Stimulated activated CD4-positive, alpha-beta T cell treated with anti-CD3 and anti-CD28 coated beads, Interleukin-12 subunit alpha, Interleukin-12 subunit beta, amount 100 ng/mL, for 24 hours (primary cell): ENCODE data around the gene FBXO31.
A peak's percentile ranks its signal among the peaks of the same experiment; 100 is the strongest.

Source experiments
- DNase-seq, 2 experiments: peaks; one replicate each; pipeline ENCODE4 v3.0.0-alpha.2; 2020; ENCODE audit warnings: low read depth in 2 of 2

Gene FBXO31, protein sequence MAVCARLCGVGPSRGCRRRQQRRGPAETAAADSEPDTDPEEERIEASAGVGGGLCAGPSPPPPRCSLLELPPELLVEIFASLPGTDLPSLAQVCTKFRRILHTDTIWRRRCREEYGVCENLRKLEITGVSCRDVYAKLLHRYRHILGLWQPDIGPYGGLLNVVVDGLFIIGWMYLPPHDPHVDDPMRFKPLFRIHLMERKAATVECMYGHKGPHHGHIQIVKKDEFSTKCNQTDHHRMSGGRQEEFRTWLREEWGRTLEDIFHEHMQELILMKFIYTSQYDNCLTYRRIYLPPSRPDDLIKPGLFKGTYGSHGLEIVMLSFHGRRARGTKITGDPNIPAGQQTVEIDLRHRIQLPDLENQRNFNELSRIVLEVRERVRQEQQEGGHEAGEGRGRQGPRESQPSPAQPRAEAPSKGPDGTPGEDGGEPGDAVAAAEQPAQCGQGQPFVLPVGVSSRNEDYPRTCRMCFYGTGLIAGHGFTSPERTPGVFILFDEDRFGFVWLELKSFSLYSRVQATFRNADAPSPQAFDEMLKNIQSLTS

DNA sequence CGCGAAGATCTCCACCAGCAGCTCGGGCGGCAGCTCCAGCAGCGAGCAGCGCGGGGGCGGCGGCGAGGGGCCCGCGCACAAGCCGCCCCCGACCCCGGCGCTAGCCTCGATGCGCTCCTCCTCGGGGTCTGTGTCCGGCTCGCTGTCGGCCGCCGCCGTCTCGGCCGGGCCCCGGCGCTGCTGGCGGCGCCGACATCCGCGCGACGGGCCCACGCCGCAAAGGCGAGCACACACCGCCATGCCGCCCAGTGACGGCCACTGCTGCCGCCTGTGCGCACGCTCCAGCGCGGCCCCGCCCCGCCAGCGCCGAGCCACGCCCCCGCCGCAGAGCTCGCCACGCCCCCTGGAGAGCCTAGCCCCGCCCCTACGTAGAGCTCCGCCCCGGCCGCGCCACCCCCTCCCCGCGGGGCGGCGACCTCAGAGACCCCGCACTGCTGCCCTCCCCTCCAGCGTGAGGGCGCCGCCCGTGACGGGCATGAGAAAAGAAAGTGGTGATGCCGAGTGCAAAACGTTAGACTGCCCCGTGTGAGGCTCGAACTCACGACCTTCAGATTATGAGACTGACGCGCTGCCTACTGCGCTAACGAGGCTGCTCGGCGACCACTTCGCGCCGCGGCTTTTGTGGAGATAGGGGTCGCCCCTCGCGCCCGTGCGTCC, at the start of gene FBXO31:
TSS of gene FBXO31 (minus strand) at position 272 of the 657 bp plus-strand sequence. CDS start at position 240, 32 bp downstream.
- DNase-seq: peak; percentile 87 to 89

GRCh38 chr16:87432330-87432915, 48.8 kb upstream of the FBXO31 start:
- no peak for DNase-seq

DNA sequence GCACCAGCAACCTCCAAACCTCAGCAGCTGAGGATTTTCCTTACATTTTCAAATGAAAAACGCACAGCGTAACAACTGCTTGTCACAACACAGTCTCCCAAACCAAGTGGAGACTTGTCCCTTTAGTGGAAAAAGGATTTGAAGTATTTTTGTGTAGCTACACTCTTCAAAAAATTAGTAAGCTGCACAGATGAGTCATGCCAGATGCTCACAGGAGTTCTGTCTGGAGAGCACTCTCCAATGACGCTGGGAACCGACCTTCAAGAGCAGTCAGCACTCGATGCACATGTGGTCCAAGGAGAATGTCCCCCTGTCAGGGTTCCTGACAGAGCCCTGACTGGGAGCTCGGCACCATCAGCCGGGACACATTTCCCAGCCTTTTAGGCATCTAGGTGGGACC, 48.4 kb upstream of the FBXO31 start:
- DNase-seq: no peak

DNA sequence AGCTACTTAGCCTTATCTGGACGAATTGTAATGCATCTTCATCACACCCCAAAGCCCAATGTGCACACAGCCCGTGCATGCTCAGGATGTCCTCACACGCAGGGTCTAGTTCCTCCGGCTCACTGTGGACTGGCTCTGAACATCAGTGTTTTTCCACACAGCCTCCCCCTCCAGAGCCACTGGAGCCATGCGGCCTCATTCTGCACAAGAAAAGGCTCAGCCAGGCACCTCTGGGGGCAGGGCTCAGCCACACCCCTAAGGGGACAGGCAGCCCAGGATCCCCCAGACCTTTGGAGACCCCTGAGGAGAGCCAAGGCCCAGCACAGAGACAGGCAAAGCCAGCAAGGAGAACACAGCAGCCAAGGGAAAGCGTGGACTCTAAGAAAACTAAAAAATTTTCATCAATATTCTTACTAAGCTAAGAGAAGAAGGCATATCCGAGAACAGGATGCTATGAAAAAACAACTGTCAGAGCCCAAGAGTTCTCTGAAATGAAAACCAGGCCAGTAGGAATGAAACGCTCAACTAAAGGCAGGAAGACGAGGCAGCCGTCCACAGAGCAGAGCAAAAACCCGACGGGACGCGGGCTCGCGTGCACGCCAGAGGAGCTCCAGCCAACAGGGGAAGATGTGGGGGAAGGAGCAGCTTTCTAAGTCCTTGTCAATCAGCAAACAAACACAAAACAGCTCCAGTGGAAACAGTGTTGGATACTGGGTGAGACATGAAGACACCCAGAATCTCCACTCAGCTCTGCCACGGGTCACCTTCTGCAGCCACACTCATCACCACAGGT, 43.0 kb upstream of the FBXO31 start:
- no peak for DNase-seq

GRCh38 chr16:87425941-87426340, 42.4 kb upstream of the FBXO31 start:
- DNase-seq: no peak

GRCh38 chr16:87424266-87424665, 40.7 kb upstream of the FBXO31 start:
- DNase-seq: no peak

DNA sequence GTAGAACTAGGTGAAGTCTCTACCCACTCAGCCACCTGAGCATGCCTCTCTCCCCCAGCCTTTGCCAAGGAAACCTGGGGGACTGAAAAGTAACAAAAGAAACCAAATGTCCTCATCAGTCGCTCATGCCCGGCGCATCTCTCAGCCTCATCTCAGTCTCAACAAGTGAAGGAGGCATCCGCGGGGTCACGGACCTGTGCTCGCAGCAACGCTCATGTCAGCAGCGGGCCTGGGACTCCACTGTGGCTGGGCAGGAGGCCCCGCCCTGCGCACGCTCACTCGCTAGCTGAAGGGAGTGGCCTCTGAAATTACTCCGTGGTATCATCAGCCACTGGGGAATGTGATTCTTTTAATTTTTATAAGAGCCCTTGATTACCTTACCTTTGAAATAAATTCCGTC, 39.9 kb upstream of the FBXO31 start:
- no peak for DNase-seq

DNA sequence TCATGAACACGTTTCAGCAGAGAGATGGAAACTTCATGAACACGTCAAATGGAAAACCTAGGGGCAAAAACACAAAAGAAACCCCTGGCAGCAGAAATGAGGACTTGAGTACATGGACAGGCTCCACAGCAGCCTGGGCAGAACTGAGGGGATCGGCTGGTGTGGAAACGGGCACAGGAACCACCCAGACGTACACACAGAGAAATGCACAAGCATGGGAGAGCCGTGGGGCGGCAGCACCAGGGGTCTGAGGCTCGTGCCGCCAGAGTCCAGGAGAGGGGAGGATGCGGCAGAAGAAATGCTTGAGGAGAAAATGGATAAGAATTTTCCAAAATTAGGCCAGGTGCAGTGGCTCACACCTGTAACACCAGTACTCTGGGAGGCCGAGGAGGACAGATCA, 38.5 kb upstream of the FBXO31 start:
- no peak for DNase-seq

DNA sequence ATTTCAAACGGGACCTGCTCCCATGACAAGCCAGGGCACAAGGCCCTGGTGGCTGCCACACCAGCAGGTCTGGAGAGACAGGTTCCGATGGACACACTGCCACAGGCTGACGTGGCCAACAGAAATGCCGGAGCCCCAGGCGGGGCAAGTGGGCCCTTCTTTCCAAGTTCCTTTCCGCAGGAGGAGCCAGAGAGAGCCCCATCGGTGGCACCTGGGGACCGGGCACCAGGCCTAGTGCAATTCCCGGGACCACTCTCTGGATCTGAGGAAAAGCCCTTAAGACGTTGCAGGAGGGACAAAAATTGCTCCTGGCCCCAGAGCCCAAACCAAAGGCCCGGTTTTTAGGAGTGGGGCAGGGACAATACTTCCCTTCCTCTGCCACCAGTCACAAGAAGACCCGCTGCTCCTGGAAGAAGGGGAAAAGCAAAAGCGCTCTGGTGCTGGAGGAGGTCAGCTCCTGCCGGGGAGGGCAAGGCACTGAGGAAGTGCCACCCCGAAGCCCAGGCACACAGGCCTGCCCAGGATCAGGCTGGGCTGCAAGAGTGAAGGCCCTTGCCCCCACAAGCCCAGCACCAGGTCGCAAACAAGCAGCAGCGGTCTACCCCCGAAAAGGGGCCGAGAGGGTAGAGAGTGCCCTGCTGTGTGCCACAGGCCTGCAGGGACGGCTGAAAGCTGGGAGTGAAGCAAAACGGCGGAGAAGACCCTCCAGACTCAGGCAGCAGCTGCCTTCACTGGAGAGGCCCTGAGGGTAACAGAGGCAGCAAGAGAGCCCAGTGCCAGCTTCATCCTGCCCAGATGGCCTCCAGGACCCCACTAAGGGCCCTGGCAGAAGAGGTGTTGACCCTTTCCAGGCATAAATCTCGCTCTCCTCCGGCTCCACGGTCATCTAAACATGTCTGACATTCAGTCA, 37.7 kb upstream of the FBXO31 start:
- no peak for DNase-seq

DNA sequence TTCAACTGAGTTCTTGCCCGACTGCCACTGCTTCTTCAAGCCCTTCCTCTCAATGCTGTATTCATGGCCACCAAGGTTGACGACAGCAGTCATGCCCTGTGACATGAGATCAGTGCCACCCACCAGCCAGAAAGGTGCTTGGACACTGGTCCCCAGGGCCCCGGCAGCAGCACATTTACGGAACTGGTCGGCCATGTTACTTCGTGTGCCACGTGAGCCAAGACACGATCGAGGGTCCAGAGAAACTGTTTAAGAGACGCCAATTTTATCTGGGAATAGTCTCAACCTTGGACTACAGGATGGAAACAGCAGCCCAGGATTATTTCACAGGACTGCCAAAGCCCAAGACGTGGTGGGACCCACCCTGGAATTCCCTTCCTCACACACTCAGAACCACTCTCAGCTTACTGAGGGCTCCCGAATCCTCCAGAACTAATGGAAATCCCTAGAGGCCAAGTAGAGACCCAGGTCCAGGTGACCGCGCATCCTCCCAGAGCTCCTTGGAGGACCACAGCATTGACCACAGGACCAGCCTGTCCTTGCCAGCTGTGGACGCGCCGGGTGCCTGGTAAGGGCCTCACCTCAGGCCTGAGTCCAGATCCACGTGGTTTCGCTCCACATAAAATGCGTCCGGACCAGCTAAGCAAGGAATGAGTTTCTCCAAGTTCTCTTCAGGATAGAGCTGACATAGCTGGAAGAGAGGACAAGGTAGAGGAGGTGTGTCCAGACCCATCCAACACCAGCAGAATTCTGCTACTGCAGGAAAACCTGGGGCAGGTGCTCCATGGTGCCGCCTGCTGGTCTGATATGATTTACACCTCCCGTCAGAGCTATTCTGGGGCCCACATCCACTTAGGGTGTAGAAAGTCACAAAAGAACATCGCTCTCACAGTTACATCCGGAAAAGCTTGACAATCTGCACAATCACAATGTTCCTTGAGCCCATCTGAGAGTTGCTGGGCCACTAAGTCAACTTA, 36.7 kb upstream of the FBXO31 start:
- no peak for DNase-seq

DNA sequence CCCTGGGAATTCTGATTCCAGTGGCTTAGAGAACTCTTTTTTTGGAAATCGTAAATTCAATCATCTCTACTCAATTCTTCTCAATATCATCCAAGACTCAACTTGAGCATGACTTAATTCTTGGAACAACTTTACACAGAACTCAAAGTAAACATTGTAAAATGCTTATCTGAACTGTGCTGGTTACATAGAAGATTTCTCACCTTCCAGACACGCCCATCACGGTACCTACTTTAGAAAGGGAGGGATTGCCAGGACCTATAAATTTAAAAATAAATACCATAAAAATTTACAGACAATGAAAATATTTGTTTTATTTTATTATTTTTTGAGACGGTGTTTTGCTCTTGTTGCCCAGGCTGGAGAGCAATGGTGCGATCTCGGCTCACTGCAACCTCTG, 35.1 kb upstream of the FBXO31 start:
- no peak for DNase-seq

GRCh38 chr16:87418216-87418615, 34.6 kb upstream of the FBXO31 start:
- DNase-seq: no peak

DNA sequence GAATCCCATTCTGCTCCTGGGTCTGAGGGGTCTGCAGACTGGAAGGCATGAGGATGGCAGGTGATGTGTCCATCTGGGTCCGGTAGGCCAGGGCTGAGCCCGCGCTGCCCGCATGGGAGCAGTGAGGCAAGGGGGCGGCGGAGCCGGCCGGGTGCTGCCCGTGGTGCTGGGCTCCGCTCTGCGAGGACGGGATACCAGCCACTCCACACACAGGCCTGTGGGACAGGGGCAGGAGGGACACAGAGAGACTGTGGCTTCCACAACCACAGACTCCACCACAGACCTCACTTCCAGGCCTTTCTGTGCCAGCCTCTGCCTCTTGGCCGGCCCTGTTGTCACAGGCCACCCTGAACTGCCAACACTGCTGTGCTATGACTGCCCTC, 33.9 kb upstream of the FBXO31 start:
- DNase-seq: no peak

DNA sequence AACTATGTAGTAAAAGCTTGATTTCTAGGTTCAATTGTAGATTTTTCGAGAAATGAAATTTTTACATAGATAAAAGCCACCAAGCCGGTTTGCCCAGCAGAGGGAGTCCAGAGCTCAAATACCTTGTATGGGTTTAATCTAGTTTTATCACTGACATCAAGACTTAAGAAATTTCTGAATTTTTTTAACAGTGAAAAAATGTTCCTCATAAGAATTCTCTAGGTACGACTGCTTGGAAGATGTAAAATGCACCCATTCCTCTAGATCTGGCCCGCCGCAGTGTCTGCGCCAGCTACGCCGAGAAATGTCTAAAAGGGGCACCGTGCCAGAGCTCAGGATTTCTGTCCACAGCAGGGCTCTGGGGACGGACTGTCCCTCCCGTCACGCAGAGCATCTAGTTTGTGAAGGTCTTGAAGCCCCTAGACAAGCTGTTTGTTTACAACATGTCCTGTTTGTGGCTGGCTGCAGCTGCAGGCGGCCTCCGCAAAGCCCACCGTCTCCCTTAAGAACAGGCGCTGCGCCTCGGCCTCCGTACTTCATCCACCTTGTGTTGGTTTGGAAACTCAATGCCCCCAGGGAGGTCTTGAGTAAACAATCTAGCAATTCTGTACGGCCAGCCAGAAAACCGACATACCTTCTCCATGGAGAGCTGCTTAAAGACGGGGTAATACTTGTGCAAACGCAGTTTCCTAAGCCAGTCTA, 33.4 kb upstream of the FBXO31 start:
- DNase-seq: no peak

- DNase-seq: no peak
These were observed 31.9 kb upstream of the FBXO31 start for GRCh38 chr16:87415441-87415840.

DNA sequence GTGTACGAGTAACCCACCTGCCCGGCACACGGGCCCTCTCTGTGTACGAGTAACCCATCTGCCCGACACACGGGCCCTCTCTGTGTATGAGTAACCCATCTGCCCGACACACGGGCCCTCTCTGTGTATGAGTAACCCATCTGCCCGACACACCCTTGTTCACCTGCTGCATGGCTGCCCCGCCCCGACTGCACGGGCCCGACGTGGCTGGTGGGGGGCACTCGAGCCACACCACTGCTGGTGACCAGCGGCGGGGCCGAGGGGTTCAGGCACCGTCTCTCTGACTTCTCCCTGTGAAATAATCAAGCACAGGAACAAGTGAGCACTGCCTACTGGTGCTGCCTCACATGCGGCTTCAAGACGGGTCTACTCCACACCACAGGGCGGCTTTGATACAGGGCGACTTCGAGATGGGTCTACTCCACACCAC, 30.7 kb upstream of the FBXO31 start:
- no peak for DNase-seq

DNA sequence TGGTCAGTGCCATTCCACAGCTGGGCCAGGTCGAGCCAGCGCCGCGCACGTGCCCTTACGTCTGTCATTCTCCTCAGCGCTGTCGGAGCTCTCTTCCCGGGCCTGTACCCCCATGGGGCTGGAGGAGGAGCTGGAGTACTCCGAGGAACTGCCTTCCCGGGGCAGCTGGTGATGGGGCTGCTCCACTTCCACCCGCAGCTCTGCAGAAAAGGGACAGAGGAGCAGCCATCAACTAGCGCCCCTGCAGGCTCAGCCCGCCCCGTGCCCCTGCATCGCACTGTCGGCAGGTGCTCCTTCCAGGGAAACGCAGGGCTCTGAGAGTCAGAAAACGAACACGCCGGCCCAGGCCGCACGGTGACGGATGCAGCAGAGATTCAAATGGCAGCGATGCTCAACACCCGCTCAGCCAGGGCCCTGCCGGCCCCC, 29.4 kb upstream of the FBXO31 start:
- DNase-seq: no peak

DNA sequence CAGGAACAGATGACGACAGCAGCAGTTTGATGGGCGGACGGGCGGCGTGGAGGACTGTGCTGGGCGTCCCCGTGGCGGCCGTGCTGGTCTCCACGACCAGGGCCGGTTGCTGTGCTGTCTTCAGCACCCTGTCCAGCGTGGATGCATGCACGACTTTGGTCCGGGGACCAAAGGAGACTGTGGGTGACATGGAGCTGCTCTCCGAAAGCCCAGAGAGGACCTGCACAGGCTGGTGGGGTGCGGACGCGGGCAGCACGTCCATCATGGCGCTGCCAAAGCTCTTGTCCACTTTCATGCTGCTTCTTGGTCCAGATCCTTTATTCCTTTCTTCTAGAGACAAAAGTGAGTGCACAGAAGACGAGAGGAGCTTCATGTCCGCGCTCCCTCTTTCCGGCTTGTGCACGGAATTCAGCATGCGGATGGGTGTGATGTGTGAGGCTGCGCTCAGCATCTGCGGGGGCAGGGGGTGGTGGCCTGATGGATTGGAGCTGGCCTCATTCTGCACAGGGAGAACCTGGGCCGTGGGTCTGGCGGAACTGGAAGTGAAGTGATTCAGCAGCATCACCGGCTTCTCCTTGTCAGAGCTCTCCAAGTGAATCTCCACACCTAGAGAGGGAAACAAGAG, 28.9 kb upstream of the FBXO31 start:
- DNase-seq: no peak
